Gastroesophageal sphincter (tissue), 3 donors: Measurements from ENCODE around the gene OR51F2.

Source experiments
- EP300 ChIP-seq: sonication (generic); formaldehyde crosslinking; IDR thresholded peaks from one replicate; pipeline ENCODE4 v1.6.1; 2017; ENCODE audit warnings: antibody characterized with exemption, mild to moderate bottlenecking
- TF ChIP-seq, protein P1 (sequence below), 4 experiments: fragments of 200-600 bp in 2 of 4; fragments of 450-650 bp in 2 of 4; sonication (generic) in 1 of 4; IDR thresholded peaks; one replicate each; pipeline ENCODE4 v1.5.1; 2017 to 2019; ENCODE audit warnings: antibody characterized with exemption in 4 of 4, mild to moderate bottlenecking in 2 of 4, moderate library complexity in 2 of 4

DNA sequence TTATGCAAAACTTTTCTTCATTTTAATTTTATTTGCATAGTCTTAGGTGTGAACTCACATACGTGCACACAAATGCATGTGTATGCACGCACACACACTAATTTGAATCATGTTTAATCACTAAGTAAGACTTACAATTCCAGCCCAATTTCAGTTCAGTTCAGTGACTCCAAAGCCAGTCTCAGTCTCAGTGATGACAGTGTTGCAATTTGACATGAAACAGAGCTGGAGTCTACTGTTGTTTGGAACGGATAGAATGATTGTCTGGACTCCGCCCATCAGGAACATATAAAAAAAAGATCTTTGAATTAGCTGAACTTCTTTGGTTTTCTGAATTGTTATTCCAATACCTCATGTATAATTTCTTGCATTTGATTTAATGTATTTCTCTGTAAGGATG lies 42.8 kb downstream of the OR51F2 start:
- TF ChIP-seq, protein P1, sequence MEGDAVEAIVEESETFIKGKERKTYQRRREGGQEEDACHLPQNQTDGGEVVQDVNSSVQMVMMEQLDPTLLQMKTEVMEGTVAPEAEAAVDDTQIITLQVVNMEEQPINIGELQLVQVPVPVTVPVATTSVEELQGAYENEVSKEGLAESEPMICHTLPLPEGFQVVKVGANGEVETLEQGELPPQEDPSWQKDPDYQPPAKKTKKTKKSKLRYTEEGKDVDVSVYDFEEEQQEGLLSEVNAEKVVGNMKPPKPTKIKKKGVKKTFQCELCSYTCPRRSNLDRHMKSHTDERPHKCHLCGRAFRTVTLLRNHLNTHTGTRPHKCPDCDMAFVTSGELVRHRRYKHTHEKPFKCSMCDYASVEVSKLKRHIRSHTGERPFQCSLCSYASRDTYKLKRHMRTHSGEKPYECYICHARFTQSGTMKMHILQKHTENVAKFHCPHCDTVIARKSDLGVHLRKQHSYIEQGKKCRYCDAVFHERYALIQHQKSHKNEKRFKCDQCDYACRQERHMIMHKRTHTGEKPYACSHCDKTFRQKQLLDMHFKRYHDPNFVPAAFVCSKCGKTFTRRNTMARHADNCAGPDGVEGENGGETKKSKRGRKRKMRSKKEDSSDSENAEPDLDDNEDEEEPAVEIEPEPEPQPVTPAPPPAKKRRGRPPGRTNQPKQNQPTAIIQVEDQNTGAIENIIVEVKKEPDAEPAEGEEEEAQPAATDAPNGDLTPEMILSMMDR (IDR thresholded peaks at IDR 0.05) = no peak
- TF ChIP-seq EP300 = no peak
